ENCODE measurements around the gene MPHOSPH10.

- no peak for TF ChIP-seq CTCF (optimal IDR thresholded peaks at IDR 0.05 in 1 of 3, IDR thresholded peaks at IDR 0.05 in 1 of 3, conservative IDR thresholded peaks at IDR 0.05 in 1 of 3; ENCODE audit: extremely low read depth in 1 of 3, insufficient read depth in 2 of 3, low read length in 3 of 3)
- TF ChIP-seq EZH2 (IDR thresholded peaks at IDR 0.05; ENCODE audit: low read length), result no peak
These were observed 5.7 kb downstream of the MPHOSPH10 start for GRCh38 chr2:71136174-71136573.

Measured in keratinocyte (primary cell).